Erythroblast (primary cell): ENCODE measurements around the gene CDC42EP4.

Source experiments
- GATA1 ChIP-seq: IDR thresholded peaks from 2 replicates; pipeline ENCODE4 v1.6.1; 2011; ENCODE audit warnings: low read depth, mild to moderate bottlenecking, control low read depth, low read length, moderate library complexity
- POLR2A ChIP-seq: IDR thresholded peaks from 2 replicates; pipeline ENCODE4 v1.6.1; 2011; ENCODE audit warnings: mild to moderate bottlenecking, low read length

GRCh38 chr17:73349647-73350046, 37.8 kb upstream of the CDC42EP4 start:
- TF ChIP-seq POLR2A (no peak), GATA1 (no peak)
